K562 (cell line): ENCODE measurements around the gene CLSTN2. TPM values are rescaled to one million over a fixed set of nuclear protein-coding genes. Genes with fewer than 3 reads are reported as not detected.

Source experiments
- ATAC-seq: fragments of 200-7000 bp; cut with Tn5 transposase; 3 replicates; pipeline ENCODE4 v1.9.1; 2020; ENCODE audit warnings: moderate library complexity
- BruUV-seq: library from RNA; stranded (reverse); fragments of 400-500 nt; replicated peaks from 2 replicates; lab custom pipeline; 2021; lab: Mats Ljungman, UMichigan
- CTCF ChIA-PET: fragments of 300-600 bp; formaldehyde crosslinking; extraction: SDS; loops from one replicate; lab custom pipeline; 2021; ENCODE audit warnings: low intra/inter-chr PET ratio; lab: Yijun Ruan, JAX
- POLR2A ChIA-PET: fragments of 300-600, 350-650 bp; sonication (Branson Sonifier 250); formaldehyde crosslinking; extraction: SDS; loops from one replicate; lab custom pipeline; 2021; ENCODE audit warnings: antibody characterized with exemption, inconsistent platforms; lab: Yijun Ruan, JAX
- DNase-seq, 4 experiments: peaks; one replicate each; pipeline versions ENCODE4 v3.0.0 to v3.0.0-alpha.2; 2011 to 2018; ENCODE audit warnings: low spot score in 3 of 4, mixed read lengths in 3 of 4; ENCODE audit errors: extremely low read depth in 1 of 4
- FAIRE-seq: peaks from 2 replicates; lab custom pipeline; 2011; peaks lifted over from hg19 to GRCh38; lab: Jason Lieb, UNC
- H2AFZ ChIP-seq: 2 replicates; pipeline ENCODE4 v1.6.0; 2011; ENCODE audit warnings: low read depth, low read length, control low read depth, inconsistent platforms
- H3K27ac ChIP-seq: fragments of 200-600 bp; 3 replicates; pipeline ENCODE4 v1.8.0; 2011; ENCODE audit warnings: low read depth, mild to moderate bottlenecking, control low read depth, inconsistent platforms, low read length, moderate library complexity, mixed read lengths; ENCODE audit errors: extremely low read depth
- H3K27me3 ChIP-seq, 2 experiments: fragments of 300-600 bp in 1 of 2; 2 replicates in 1 of 2; 3 replicates in 1 of 2; pipeline versions ENCODE4 v1.6.0 to v1.8.0; 2011; ENCODE audit warnings: inconsistent platforms in 2 of 2, low read length in 2 of 2, mild to moderate bottlenecking in 1 of 2, mixed read lengths in 1 of 2, moderate library complexity in 1 of 2; ENCODE audit not compliant: control insufficient read depth in 2 of 2, insufficient read depth in 2 of 2
- H3K36me3 ChIP-seq: fragments of 300-600 bp; 3 replicates; pipeline ENCODE4 v1.8.0; 2011; ENCODE audit warnings: mild to moderate bottlenecking, low read length, inconsistent platforms; ENCODE audit not compliant: control insufficient read depth, insufficient read depth
- H3K4me1 ChIP-seq, 2 experiments: fragments of 200-600 bp in 1 of 2; replicated peaks in 1 of 2; 2 replicates in 1 of 2; 3 replicates in 1 of 2; pipeline versions ENCODE4 v1.5.1 to v1.8.0; 2011; ENCODE audit warnings: inconsistent platforms in 2 of 2, low read length in 2 of 2, mild to moderate bottlenecking in 1 of 2, mixed read lengths in 1 of 2, moderate library complexity in 1 of 2; ENCODE audit not compliant: control insufficient read depth in 2 of 2, insufficient read depth in 2 of 2
- H3K4me2 ChIP-seq: 2 replicates; pipeline ENCODE4 v1.6.1; 2011; ENCODE audit warnings: low read length, control low read depth, inconsistent platforms, mixed read lengths; ENCODE audit not compliant: insufficient read depth
- H3K4me3 ChIP-seq: fragments of 200-600 bp; sonication (generic), shearing (Covaris generic); 2 replicates; pipeline ENCODE4 v1.5.1; 2016; ENCODE audit warnings: control low read depth, inconsistent platforms
- H3K79me2 ChIP-seq: fragments of 200-600 bp; 3 replicates; pipeline ENCODE4 v1.8.0; 2011; ENCODE audit warnings: low read length, inconsistent platforms; ENCODE audit not compliant: control insufficient read depth, insufficient read depth
- H3K9ac ChIP-seq, 2 experiments: 2 replicates each; pipeline versions ENCODE4 v1.6.0 to v1.6.1; 2011; ENCODE audit warnings: low read depth in 2 of 2, low read length in 2 of 2, control low read depth in 1 of 2, inconsistent platforms in 1 of 2, mild to moderate bottlenecking in 1 of 2, mixed read lengths in 1 of 2; ENCODE audit not compliant: insufficient read depth in 1 of 2
- H3K9me1 ChIP-seq: one replicate; pipeline ENCODE4 v1.6.0; 2011; ENCODE audit warnings: inconsistent platforms, mild to moderate bottlenecking, low read length, moderate library complexity; ENCODE audit not compliant: control insufficient read depth, insufficient read depth
- H3K9me3 ChIP-seq: replicated peaks from 2 replicates; pipeline ENCODE4 v1.5.1; 2011; ENCODE audit warnings: low read depth, low read length, inconsistent platforms; ENCODE audit not compliant: control insufficient read depth, insufficient read depth
- H4K20me1 ChIP-seq: replicated peaks from 2 replicates; pipeline ENCODE4 v1.6.1; 2011; ENCODE audit warnings: low read length, inconsistent platforms, mixed read lengths; ENCODE audit not compliant: control insufficient read depth, insufficient read depth
- ETV6 ChIP-seq, 3 experiments: fragments of 150-350 bp in 1 of 3; sonication (generic) in 1 of 3; formaldehyde crosslinking in 1 of 3; IDR thresholded peaks; 2 replicates each; pipeline versions ENCODE4 v1.6.1 to v1.8.0; 2014 to 2022; ENCODE audit warnings: borderline replicate concordance in 2 of 3, low read depth in 2 of 3, antibody characterized with exemption in 1 of 3, low read length in 1 of 3, mild to moderate bottlenecking in 1 of 3, missing genetic modification reagents in 1 of 3
- HMBOX1 ChIP-seq: sonication (generic); IDR thresholded peaks from 2 replicates; pipeline ENCODE4 v1.6.1; 2016
- MEF2D ChIP-seq: conservative IDR thresholded peaks from 2 replicates; pipeline ENCODE4 v1.6.1; 2016; ENCODE audit warnings: low read depth, missing genetic modification characterization, missing compliant biosample characterization
- NFIC ChIP-seq: fragments of 450-650 bp; IDR thresholded peaks from 2 replicates; pipeline ENCODE4 v1.6.1; 2017; ENCODE audit warnings: mild to moderate bottlenecking, inconsistent platforms
- NONO ChIP-seq, 2 experiments: fragments of 200-400 bp in 1 of 2; fragments of 450-650 bp in 1 of 2; formaldehyde crosslinking in 1 of 2; IDR thresholded peaks; 2 replicates each; pipeline ENCODE4 v1.6.1; 2017; ENCODE audit warnings: low read depth in 2 of 2, mild to moderate bottlenecking in 2 of 2, moderate library complexity in 2 of 2, low read length in 1 of 2
- PURB ChIP-seq: sonication (generic); formaldehyde crosslinking; IDR thresholded peaks from 2 replicates; pipeline ENCODE4 v1.9.0; 2021; ENCODE audit warnings: low read depth, mild to moderate bottlenecking, missing genetic modification reagents
- SMAD1 ChIP-seq: fragments of 150-350 bp; IDR thresholded peaks from 2 replicates; pipeline ENCODE4 v1.6.1; 2014; ENCODE audit warnings: low read length, low read depth; ENCODE audit not compliant: partially characterized antibody
- TEAD1 ChIP-seq, 2 experiments: fragments of 450-650 bp in 1 of 2; sonication (generic) in 1 of 2; formaldehyde crosslinking; IDR thresholded peaks; 2 replicates each; pipeline versions ENCODE4 v1.4.0 to v1.8.0; 2020 to 2022; ENCODE audit warnings: mild to moderate bottlenecking in 2 of 2, missing genetic modification reagents in 1 of 2
- ZKSCAN3 ChIP-seq: fragments of 250-450 bp; sonication (Bioruptor Pico); IDR thresholded peaks from 2 replicates; pipeline ENCODE4 v1.4.0; 2020
- ZNF239 ChIP-seq: fragments of 250-450 bp; sonication (Bioruptor Pico); IDR thresholded peaks from 2 replicates; pipeline ENCODE4 v1.4.0; 2020; ENCODE audit warnings: mild to moderate bottlenecking
- WGBS: fragments of 100-300 bp; shearing (Covaris generic); methylation state at CpG from one replicate; pipeline ENCODE4 v1.1.6; 2016; ENCODE audit warnings: low coverage, mixed read lengths; ENCODE audit not compliant: insufficient coverage; ENCODE audit errors: missing lambda C conversion rate; 5-methylcytosine and 5-hydroxymethylcytosine counted together
- in situ Hi-C: fragments of 300-500 bp; cut with MboI; formaldehyde crosslinking; loops from 4 replicates; pipeline ENCODE4 v1.15.0; 2018; ENCODE audit warnings: inconsistent platforms, mixed read lengths
- intact Hi-C: fragments of 100-400 bp; cut with micrococcal nuclease; formaldehyde crosslinking; loops from 2 replicates; pipeline ENCODE4 v1.14.2; 2022
- polyA plus RNA-seq, 8 experiments: library from polyadenylated mRNA; depleted of rRNA in 4 of 8; stranded (reverse) in 5 of 8; unstranded in 3 of 8; fragments of >200 nt; fragmentation: Nextera tagmentation in 2 of 8; fragmentation: Illumina TruSeq in 1 of 8; extraction: Ambion mirVana in 2 of 8; extraction: Trizol in 1 of 8; gene quantifications; 2 replicates each; pipeline versions ENCODE4 v1.2.1 to v1.2.3, GENCODE V29; 2011 to 2014; ENCODE audit warnings: inconsistent platforms in 1 of 8, missing spikeins in 1 of 8
- total RNA-seq, 7 experiments: library from RNA; depleted of rRNA in 6 of 7; stranded (reverse); fragments of >200 nt in 6 of 7; fragmentation: Illumina TruSeq in 2 of 7; extraction: Trizol in 2 of 7; gene quantifications; 2 replicates each; pipeline versions ENCODE4 v1.2.1 to v1.2.3, GENCODE V29; 2011 to 2021; ENCODE audit warnings: low replicate concordance in 1 of 7
- TF ChIP-seq, protein P1 (sequence below): fragments of 450-650 bp; IDR thresholded peaks from 2 replicates; pipeline ENCODE4 v1.6.1; 2016; ENCODE audit warnings: low read depth
- TF ChIP-seq, protein P2 (sequence below): sonication (generic); formaldehyde crosslinking; IDR thresholded peaks from 2 replicates; pipeline ENCODE4 v1.5.0; 2020; ENCODE audit warnings: missing genetic modification reagents

The CLSTN2 gene
- total and polyA plus RNA-seq, 9 of the 15 experiments (the other 6 are each of a cell fraction or from before 2014, with no cell fraction given): 0.02 to 0.04 (median 0.04) TPM; not detected in 6

- no peak overlapping the region for H3K4me3 ChIP-seq
- no peaks in the 10 kb centered on the region for H3K9me1 ChIP-seq
- ATAC-seq (no peak), FAIRE-seq (no peak), DNase-seq (no peak)
- H3K36me3 ChIP-seq: no peaks in the 10 kb centered on the region
- no peaks in the 10 kb centered on the region for H4K20me1 ChIP-seq
- H3K27me3 ChIP-seq: no peaks in the 10 kb centered on the region; a peak in 3 of 5 replicates
- in situ Hi-C loops (loop anchor here (25.0 kb wide), 1 partner anchor 714 kb away; no protein-coding TSS in a partner anchor), intact Hi-C loops (no loop called here)
- 0% methylated on average over 4 of the region's 4 CpGs for WGBS
- H2AFZ ChIP-seq: no peak overlapping the region
- no peaks in the 10 kb centered on the region for H3K9me3 ChIP-seq
- ChIA-PET CTCF (no interaction called here), POLR2A (interaction anchor here (1.1 to 1.6 kb wide), 2 partner anchors 9 to 12 kb away, joined by 4 to 7 read pairs; no protein-coding TSS in a partner anchor)
- BruUV-seq: no TSS peak
- H3K4me2 ChIP-seq: no peak overlapping the region
- no peaks in the 10 kb centered on the region for H3K4me1 ChIP-seq
- H3K9ac ChIP-seq: no peak overlapping the region
- no peak overlapping the region for H3K27ac ChIP-seq
- H3K79me2 ChIP-seq: no peaks in the 10 kb centered on the region
- TF ChIP-seq SMAD1 (no peak), ETV6 (IDR thresholded peaks at IDR 0.05; ENCODE audit: borderline replicate concordance in 1 of 2, low read depth in 2 of 2, low read length in 1 of 2) (no peak), ETV6 (CRISPR knock-in tag; IDR thresholded peaks at IDR 0.05; ENCODE audit: borderline replicate concordance) (no peak), NFIC (no peak), NONO (IDR thresholded peaks at IDR 0.05; ENCODE audit: low read depth in 2 of 2, low read length in 1 of 2) (no peak), MEF2D (tag) (no peak), HMBOX1 (no peak), PURB (CRISPR knock-in tag) (no peak), ZKSCAN3 (CRISPR knock-in tag) (no peak), TEAD1 (CRISPR knock-in tag; IDR thresholded peaks at IDR 0.05) (no peak), ZNF239 (CRISPR knock-in tag) (no peak)
- TF ChIP-seq, protein P1, sequence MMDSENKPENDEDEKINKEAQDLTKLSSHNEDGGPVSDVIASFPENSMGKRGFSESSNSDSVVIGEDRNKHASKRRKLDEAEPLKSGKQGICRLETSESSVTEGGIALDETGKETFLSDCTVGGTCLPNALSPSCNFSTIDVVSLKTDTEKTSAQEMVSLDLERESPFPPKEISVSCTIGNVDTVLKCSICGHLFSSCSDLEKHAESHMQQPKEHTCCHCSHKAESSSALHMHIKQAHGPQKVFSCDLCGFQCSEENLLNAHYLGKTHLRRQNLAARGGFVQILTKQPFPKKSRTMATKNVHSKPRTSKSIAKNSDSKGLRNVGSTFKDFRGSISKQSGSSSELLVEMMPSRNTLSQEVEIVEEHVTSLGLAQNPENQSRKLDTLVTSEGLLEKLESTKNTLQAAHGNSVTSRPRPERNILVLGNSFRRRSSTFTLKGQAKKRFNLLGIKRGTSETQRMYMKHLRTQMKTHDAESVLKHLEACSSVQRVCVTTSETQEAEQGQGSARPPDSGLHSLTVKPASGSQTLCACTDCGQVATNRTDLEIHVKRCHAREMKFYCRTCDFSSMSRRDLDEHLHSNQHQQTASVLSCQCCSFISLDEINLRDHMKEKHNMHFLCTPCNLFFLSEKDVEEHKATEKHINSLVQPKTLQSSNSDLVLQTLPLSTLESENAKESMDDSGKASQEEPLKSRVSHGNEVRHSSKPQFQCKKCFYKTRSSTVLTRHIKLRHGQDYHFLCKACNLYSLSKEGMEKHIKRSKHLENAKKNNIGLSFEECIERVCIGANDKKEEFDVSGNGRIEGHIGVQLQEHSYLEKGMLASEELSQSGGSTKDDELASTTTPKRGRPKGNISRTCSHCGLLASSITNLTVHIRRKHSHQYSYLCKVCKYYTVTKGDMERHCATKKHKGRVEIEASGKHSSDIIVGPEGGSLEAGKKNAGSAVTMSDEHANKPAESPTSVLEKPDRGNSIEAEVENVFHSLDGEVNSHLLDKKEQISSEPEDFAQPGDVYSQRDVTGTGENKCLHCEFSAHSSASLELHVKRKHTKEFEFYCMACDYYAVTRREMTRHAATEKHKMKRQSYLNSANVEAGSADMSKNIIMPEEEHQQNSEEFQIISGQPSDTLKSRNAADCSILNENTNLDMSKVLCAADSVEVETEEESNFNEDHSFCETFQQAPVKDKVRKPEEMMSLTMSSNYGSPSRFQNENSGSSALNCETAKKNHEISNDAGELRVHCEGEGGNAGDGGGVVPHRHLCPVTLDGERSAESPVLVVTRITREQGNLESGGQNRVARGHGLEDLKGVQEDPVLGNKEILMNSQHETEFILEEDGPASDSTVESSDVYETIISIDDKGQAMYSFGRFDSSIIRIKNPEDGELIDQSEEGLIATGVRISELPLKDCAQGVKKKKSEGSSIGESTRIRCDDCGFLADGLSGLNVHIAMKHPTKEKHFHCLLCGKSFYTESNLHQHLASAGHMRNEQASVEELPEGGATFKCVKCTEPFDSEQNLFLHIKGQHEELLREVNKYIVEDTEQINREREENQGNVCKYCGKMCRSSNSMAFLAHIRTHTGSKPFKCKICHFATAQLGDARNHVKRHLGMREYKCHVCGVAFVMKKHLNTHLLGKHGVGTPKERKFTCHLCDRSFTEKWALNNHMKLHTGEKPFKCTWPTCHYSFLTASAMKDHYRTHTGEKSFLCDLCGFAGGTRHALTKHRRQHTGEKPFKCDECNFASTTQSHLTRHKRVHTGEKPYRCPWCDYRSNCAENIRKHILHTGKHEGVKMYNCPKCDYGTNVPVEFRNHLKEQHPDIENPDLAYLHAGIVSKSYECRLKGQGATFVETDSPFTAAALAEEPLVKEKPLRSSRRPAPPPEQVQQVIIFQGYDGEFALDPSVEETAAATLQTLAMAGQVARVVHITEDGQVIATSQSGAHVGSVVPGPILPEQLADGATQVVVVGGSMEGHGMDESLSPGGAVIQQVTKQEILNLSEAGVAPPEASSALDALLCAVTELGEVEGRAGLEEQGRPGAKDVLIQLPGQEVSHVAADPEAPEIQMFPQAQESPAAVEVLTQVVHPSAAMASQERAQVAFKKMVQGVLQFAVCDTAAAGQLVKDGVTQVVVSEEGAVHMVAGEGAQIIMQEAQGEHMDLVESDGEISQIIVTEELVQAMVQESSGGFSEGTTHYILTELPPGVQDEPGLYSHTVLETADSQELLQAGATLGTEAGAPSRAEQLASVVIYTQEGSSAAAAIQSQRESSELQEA: no peak
- TF ChIP-seq, protein P2, sequence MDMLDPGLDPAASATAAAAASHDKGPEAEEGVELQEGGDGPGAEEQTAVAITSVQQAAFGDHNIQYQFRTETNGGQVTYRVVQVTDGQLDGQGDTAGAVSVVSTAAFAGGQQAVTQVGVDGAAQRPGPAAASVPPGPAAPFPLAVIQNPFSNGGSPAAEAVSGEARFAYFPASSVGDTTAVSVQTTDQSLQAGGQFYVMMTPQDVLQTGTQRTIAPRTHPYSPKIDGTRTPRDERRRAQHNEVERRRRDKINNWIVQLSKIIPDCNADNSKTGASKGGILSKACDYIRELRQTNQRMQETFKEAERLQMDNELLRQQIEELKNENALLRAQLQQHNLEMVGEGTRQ: no peak
These were observed 213.0 kb downstream of the CLSTN2 start for GRCh38 chr3:140147965-140148490.
